Prostate gland (tissue), 2 donors: ENCODE data around the gene SLC16A5.

Experiments
- POLR2A ChIP-seq: fragments of 450-650 bp; IDR thresholded peaks from one replicate; pipeline ENCODE4 v1.6.1; 2016; ENCODE audit warnings: antibody characterized with exemption, mild to moderate bottlenecking
- TF ChIP-seq, protein P1 (sequence below), 4 experiments: fragments of 200-600 bp in 2 of 4; fragments of 450-650 bp in 2 of 4; sonication (generic) in 2 of 4; IDR thresholded peaks; 1 replicate in 3 of 4; 2 replicates in 1 of 4; pipeline ENCODE4 v1.5.1; 2016 to 2019; ENCODE audit warnings: antibody characterized with exemption in 4 of 4, mild to moderate bottlenecking in 2 of 4, moderate library complexity in 2 of 4

DNA sequence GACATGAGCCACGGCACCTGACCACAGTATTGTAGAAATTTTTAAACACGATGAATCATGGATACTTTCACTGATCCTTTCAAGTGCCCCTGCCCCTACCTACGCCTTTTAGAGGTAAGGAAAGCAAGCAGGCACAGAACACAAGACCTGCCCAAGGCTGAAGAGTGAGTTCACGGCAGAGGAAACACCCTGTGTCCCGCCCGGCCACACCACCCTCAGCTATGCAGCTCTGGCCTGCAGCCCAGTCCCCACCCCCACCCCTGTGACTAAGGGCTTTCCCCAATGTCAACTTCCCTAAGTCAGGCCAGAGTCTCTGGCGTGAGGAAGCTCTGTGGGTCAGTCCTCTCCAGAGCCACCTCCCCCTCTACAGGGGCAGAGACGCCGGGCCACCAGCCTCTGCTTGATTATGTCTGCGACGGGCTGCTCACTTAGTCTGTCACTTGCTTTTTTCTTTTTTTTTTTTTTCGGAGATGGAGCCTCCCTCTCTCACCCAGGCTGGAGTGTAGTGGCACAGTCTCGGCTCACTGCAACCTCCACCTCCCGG lies 8.4 kb downstream of the SLC16A5 start:
- TF ChIP-seq, protein P1, sequence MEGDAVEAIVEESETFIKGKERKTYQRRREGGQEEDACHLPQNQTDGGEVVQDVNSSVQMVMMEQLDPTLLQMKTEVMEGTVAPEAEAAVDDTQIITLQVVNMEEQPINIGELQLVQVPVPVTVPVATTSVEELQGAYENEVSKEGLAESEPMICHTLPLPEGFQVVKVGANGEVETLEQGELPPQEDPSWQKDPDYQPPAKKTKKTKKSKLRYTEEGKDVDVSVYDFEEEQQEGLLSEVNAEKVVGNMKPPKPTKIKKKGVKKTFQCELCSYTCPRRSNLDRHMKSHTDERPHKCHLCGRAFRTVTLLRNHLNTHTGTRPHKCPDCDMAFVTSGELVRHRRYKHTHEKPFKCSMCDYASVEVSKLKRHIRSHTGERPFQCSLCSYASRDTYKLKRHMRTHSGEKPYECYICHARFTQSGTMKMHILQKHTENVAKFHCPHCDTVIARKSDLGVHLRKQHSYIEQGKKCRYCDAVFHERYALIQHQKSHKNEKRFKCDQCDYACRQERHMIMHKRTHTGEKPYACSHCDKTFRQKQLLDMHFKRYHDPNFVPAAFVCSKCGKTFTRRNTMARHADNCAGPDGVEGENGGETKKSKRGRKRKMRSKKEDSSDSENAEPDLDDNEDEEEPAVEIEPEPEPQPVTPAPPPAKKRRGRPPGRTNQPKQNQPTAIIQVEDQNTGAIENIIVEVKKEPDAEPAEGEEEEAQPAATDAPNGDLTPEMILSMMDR (IDR thresholded peaks at IDR 0.05), result no peak
- peak; percentile 42 for TF ChIP-seq POLR2A
